Cortex of kidney (tissue), 1 donor: ENCODE data around the gene IGFL1.
"Not testable (repeated sequence)": the region's sequence is repeated elsewhere in the genome, so short reads cannot be mapped to it uniquely, and the experiment has no call there.

Source experiments
- DNase-seq: peaks from one replicate; lab custom pipeline; 2025; lab: John Stamatoyannopoulos, UW

The IGFL1 gene

DNA sequence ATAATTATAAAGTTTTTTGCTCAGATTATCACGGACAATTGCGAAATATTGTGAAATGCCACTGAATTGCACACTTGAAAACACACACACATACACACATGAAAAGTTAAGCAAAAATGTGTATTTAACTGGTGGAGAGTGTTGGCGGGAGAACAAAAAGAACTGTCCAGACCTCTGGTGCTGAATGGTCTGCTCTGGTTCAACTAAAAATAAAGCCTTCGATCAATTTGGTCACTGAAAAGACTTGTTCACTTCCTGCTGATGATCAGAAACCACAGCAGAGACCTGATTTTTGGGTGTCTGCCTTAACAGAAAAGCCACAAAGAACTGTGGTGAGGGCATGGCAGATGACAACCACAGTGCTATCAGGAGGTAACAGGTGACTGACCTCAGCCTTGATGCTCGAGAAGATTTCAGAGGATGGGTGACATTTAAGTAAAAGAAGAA, 4.0 kb upstream of the IGFL1 start:
- DNase-seq, result no peak

GRCh38 chr19:46226438-46226973, 3.0 kb upstream of the IGFL1 start:
- no peak for DNase-seq

- DNase-seq, result no peak
These were observed 2.5 kb downstream of the IGFL1 start for GRCh38 chr19:46232029-46232428.

GRCh38 chr19:46232468-46232867, 2.9 kb downstream of the IGFL1 start:
- DNase-seq, result no peak

DNA sequence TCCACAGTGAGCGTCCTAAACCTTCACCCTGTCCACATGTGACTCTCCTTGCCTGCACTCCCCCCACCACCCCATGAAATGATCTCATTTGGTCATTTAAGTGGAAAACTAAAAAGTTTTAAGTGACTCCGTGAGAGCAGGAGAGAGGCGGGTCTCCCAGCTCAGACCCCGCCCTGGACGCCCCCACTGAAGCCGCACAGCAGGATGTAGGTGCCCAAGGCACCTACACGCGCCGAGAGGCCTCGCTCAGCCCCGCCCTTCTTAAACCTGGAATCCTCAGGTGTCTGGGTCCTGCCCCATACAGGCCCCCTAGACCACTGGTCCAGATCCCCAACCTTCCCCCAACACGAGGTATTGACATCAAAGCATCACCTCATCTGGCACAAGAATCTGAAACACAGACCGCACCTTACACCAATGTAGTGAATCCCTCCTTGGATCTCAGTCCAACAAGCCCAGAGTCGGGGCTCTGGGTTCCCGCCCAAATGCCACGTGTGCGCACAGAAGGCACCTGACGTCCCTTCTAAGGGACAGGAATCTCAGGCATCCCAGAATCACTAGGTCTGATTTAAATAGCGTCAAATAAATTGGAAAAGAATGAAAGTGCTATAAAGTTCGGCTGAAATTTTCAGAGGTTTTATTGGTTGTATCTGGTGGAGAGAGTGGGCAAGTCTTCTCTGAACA, 3.5 kb downstream of the IGFL1 start:
- no peak for DNase-seq

DNA sequence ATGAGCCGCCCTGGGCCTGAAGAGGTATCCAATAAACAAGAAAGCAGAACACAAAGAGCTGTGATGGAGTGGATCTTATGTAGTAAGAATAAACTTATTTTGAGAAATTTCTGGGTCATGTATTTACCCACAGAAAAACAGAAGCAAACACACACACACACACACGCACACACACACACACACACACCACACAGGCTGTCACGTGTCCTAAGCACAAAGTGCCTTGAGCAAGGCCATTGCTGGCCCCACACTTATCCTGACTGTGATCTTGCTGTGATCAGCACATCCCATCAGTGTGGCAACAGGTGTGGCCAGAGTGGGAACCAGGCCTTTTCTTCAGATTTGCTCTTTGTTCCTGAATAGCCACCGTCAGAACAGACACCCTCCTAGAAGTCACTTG, 4.3 kb downstream of the IGFL1 start:
- DNase-seq, result not testable (repeated sequence)

DNA sequence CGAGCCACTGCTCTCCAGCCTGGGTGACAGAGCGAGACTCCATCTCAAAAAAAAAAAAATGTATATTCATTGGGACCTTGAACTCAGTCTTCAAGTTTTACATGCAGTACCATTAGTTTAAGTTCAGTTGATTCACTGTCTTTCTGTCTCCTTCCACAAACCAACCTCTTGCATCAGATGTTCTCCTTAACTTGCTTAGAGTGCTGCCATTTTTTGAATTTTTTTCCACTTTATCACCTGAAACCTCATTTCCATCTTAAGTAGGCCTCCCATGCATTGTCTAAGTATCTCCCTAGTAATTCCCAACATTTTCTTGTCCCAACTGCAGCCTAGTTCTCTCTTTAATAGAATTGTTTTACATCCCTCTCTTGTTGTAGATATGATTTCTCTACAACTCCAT, 8.6 kb downstream of the IGFL1 start:
- DNase-seq, result not testable (repeated sequence)

GRCh38 chr19:46239193-46240024, 9.9 kb downstream of the IGFL1 start:
- no peak for DNase-seq

GRCh38 chr19:46240693-46241092, 11.2 kb downstream of the IGFL1 start:
- no peak for DNase-seq

DNA sequence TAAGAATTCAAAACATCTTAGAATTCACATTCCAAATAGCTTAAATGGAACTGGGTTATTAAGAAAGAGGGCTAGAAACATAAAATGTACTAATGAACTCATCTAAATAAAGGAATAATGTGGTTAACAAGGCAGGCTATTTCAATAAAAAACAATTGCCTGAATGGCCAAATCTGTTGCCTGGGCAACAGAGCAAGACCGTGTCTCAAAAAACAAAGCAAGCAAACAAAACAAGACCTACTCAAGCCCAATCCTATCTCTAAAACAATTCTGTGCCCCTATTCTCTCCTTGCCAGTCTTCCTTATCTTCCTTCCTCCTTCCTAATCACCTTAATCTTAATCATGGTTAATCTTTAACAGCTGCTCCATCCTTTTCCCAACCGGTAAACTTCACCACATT, 12.1 kb downstream of the IGFL1 start:
- DNase-seq, result no peak

DNA sequence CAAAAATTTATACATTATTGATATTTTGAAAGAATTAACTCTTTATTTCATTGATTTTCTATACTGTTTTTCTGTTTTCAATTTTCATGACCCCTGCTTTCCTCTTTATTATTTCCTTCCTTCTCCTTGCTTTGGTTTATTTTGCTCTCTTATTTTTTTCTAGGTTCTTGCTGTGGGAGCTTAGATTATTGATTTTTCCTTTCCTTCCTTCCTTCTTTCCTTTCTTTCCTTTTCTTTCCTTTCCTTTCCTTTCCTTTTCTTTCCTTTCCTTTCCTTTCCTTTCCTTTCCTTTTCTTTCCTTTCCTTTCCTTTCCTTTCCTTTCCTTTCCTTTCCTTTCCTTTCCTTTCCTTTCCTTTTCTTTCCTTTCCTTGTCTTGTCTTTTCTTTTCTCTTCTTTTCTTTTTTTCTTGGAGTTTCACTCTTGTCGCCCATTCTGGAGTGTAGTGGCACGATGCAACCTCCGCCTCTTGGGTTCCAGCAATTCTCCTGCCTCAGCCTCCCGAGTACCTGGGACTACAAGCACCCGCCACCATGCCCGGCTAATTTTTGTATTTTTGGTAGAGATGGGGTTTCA, 13.6 kb downstream of the IGFL1 start:
- not testable (repeated sequence) for DNase-seq

DNA sequence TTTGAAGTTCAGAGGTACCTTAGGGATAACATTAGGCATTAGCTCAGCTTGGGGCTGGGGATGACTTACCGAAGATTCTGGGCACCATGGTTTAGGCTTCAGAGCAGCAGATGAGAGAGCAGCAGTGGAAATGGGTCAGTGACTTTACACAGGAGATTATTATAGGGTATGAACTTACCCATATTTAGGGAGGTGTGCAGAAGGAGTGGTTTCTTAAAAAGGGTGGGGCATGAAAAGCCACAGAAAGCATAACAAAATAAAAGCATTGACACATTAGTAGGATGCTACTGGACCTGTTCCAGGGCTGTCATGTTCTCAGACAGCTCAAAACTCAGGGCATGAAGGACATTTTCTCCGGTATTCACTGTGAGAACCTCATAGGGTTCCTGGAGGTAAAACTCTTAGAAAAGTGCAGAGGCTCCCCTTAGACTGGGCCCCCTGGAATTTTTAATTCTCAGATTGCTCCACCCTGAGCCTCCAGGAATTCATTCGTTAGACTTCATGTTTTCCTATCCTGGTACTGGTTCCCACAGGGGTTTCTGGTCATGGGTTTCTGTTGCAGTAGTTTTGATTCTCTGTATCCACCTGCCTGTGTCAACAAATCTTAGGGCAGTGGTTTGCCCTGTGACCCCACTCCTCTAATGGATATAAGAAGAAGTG, 20.7 kb downstream of the IGFL1 start:
- DNase-seq, result no peak

GRCh38 chr19:46251416-46251815, 21.9 kb downstream of the IGFL1 start:
- no peak for DNase-seq

DNA sequence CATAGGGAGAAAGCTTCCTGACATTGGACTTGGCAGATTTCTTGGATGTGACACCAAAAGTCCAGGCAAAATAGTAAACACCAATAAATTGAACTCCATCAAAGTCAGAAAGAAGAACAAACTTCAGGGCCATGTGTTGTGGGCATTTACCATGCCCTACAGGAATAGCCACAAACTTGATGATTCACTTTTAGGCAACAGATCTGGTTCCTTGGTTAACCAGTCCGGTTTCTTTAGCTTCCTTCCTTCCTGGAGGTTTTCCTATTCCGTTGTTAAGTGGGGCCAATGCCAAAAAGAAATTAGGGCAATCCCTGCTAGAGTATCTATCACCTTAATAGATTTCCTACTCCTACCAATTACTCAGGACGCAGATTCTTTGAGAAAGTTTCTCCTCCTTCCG, 25.2 kb downstream of the IGFL1 start:
- no peak for DNase-seq

GRCh38 chr19:46256855-46257254, 27.3 kb downstream of the IGFL1 start:
- DNase-seq, result no peak

GRCh38 chr19:46261501-46261900, 32.0 kb downstream of the IGFL1 start:
- not testable (repeated sequence) for DNase-seq

- DNase-seq, result not testable (repeated sequence)
These were observed 33.2 kb downstream of the IGFL1 start for GRCh38 chr19:46262684-46263296.

DNA sequence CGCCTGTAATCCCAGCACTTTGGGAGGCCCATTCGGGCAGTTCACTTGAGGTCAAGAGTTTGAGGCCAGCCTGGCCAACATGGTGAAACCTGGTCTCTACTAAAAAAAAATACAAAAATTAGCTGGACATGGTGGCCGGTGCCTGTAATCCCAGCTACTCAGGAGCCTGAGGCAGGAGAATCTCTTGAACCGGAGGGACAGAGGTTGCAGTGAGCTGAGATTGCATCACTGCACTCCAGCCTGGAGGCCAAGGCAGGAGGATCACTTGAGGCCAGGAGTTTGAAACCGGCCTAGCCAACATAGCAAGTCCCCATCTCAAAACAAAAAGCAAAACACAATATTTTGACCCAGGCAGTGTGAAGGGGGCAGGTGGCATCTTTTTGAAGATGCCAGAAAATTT, 35.3 kb downstream of the IGFL1 start:
- DNase-seq, result not testable (repeated sequence)

- no peak for DNase-seq
These were observed 35.8 kb downstream of the IGFL1 start for GRCh38 chr19:46265217-46265828.

DNA sequence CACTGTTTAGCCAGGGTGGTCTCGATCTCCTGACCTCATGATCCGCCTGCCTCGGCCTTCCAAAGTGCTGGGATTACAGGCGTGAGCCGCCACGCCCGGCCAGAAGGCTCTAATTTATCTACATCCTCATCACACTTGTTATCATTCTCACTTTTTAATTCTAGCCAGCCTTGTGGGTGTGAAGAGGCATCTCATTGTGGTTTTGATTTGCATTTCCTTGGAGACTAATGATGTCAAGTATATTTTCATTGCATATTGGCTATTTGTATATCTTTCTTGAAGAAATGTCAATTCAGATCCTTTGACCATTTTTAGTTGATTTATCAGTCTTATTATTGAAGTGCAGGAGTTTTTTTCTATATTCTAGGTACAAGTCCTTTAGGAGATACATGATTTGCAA, 39.6 kb downstream of the IGFL1 start:
- DNase-seq, result no peak

DNA sequence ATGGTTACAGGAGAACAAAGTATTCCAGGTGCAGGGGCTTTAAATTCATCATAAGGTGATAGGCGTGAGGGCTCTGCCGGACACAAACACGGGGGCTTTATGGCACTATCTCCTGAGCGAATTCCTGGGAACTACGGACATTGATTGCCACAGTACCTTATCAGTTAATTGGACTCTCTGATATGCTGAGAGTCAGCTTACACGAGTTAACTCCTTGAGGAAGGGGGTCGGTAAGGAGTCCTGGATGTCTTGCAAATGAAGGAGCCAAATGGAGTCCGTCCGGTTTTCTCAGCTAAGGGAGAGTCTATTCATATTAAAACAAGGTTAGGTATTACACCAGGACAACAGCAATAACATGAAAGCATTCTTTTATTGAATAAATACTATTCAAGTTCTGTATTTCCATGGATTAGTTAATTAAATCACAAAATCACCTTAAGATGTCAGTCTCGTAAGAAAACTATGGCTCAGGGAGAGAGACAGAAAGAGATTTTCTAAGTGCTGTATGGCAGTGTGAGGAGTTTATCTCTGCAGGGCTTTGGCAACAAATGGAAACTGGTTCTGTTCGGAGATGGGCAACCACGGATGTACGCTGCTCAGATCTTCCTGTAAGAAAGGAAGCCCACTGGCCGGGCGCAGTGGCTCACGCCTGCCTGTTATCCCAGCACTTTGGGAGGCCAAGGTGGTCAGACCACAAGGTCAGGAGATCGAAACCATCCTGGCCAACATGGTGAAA, 41.1 kb downstream of the IGFL1 start:
- no peak for DNase-seq
